ENCODE results near the gene DHRSX. TPM values are rescaled to one million over a fixed set of nuclear protein-coding genes. Genes with fewer than 3 reads are reported as not detected.

Gene DHRSX
- polyA plus RNA-seq, 1 donor from 2014 or later: 15.7 TPM

DNA sequence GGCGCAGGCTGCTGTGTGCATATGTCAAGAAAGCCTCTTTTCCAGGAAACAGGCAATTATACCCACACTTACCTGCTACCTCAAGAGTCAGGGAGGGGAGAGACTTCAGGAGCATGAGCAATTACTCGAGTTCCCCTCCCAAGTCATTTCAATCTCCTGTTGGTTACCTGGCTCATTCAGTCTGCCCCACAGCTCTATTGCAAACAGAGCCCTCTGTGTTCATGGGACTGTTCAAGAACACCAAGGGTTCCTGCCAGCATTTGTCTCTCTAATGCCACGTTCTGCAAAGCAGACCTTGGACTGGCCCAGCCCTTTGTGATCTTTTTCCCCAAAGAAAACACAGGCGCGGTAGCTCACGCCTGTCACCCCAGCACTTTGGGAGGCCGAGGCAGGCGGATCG lies 274.6 kb downstream of the DHRSX start:
- no peak overlapping the region for H3K4me3 ChIP-seq (ENCODE audit: low read length)
- H3K36me3 ChIP-seq (ENCODE audit: insufficient read depth, low read length): peaks cover 8% of the 10 kb centered on the region
- no peak overlapping the region for H2AFZ ChIP-seq (ENCODE audit: low read depth, low read length)
- no peaks in the 10 kb centered on the region for H3K79me2 ChIP-seq (replicated peaks; ENCODE audit: insufficient read depth, low read length)
- no peaks in the 10 kb centered on the region for H3K27me3 ChIP-seq (ENCODE audit: insufficient read depth, low read depth, low read length)
- no peaks in the 10 kb centered on the region for H4K20me1 ChIP-seq (ENCODE audit: insufficient read depth)
- no peak overlapping the region for H3K9ac ChIP-seq (ENCODE audit: low read length)
- H3F3A ChIP-seq (ENCODE audit: insufficient read depth, low read length, poor library complexity, severe bottlenecking): no peaks in the 10 kb centered on the region
- no peaks in the 10 kb centered on the region for H3K9me2 ChIP-seq (ENCODE audit: insufficient read depth, low read length)
- no peaks in the 10 kb centered on the region for H3K9me3 ChIP-seq (ENCODE audit: low read length)
- no peak for TF ChIP-seq SMC3 (conservative IDR thresholded peaks at IDR 0.05; ENCODE audit: poor library complexity)
- TF ChIP-seq EZH2 (IDR thresholded peaks at IDR 0.05; ENCODE audit: borderline replicate concordance, insufficient read depth, low read length, poor library complexity, severe bottlenecking): no peak
- H3K27ac ChIP-seq (ENCODE audit: low read length): no peak overlapping the region
- H3K4me2 ChIP-seq (ENCODE audit: low read length): no peak overlapping the region

DNA sequence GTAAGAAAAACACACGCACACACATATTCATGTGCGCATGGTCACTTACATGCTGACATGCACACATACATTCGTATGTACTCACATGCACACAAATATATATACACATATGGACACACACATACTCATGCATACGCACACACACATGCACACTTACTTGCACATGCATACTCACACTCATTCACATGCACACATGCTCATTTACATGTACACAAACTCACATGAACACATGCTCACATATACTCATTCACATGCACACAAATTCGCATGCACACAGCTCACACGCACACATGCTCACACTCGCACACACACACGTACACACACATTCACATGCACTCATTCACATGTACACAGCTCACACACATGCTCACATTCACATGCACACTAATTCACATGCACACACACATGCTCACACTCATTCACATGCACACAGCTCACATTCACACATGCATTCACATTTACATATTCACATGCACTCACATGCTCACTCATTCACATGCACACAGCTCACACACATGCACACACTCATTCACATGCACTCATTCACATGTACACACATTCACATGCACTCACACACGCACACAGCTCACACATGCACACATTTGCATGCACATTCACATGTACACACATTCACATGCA lies 276.1 kb downstream of the DHRSX start:
- peaks cover 12% of the 10 kb centered on the region for H3K36me3 ChIP-seq (ENCODE audit: insufficient read depth, low read length)
- H4K20me1 ChIP-seq (ENCODE audit: insufficient read depth): no peaks in the 10 kb centered on the region
- no peak overlapping the region for H3K27ac ChIP-seq (ENCODE audit: low read length)
- no peak for TF ChIP-seq MXI1 (conservative IDR thresholded peaks at IDR 0.05; ENCODE audit: poor library complexity, severe bottlenecking)
- TF ChIP-seq EZH2 (IDR thresholded peaks at IDR 0.05; ENCODE audit: borderline replicate concordance, insufficient read depth, low read length, poor library complexity, severe bottlenecking): no peak
- no peaks in the 10 kb centered on the region for H3F3A ChIP-seq (ENCODE audit: insufficient read depth, low read length, poor library complexity, severe bottlenecking)
- no peaks in the 10 kb centered on the region for H3K9me2 ChIP-seq (ENCODE audit: insufficient read depth, low read length)
- no peak overlapping the region for H3K9ac ChIP-seq (ENCODE audit: low read length)
- H3K4me2 ChIP-seq (ENCODE audit: low read length): no peak overlapping the region
- no peak overlapping the region for H3K4me3 ChIP-seq (ENCODE audit: low read length)
- no peaks in the 10 kb centered on the region for H3K27me3 ChIP-seq (ENCODE audit: insufficient read depth, low read depth, low read length)
- no peaks in the 10 kb centered on the region for H3K9me3 ChIP-seq (ENCODE audit: low read length)
- no peak overlapping the region for H2AFZ ChIP-seq (ENCODE audit: low read depth, low read length)
- H3K79me2 ChIP-seq (replicated peaks; ENCODE audit: insufficient read depth, low read length): no peaks in the 10 kb centered on the region

DNA sequence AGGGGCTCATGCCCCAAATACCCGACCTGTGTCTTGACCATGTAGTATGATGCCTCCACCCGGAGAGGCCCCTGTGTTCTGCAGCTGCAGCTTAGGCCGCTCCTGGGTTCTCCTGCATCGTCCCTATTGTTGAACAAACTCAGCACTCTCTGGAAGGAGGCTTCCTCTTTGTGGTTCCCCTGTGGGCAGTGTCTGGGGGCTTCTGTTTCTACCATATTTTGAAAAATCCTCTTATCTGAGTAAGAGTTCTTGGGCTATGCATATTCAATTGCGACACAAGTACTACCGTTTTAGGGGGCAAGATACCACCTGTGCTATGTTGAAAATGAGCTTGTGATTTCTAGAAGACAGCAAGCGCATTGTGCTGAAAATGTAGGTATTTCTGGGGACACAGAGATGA lies 276.6 kb downstream of the DHRSX start:
- H3K27ac ChIP-seq (ENCODE audit: low read length): no peak overlapping the region
- H3K9me3 ChIP-seq (ENCODE audit: low read length): peaks cover 5% of the 10 kb centered on the region
- no peak overlapping the region for H3K9ac ChIP-seq (ENCODE audit: low read length)
- TF ChIP-seq, protein P1, sequence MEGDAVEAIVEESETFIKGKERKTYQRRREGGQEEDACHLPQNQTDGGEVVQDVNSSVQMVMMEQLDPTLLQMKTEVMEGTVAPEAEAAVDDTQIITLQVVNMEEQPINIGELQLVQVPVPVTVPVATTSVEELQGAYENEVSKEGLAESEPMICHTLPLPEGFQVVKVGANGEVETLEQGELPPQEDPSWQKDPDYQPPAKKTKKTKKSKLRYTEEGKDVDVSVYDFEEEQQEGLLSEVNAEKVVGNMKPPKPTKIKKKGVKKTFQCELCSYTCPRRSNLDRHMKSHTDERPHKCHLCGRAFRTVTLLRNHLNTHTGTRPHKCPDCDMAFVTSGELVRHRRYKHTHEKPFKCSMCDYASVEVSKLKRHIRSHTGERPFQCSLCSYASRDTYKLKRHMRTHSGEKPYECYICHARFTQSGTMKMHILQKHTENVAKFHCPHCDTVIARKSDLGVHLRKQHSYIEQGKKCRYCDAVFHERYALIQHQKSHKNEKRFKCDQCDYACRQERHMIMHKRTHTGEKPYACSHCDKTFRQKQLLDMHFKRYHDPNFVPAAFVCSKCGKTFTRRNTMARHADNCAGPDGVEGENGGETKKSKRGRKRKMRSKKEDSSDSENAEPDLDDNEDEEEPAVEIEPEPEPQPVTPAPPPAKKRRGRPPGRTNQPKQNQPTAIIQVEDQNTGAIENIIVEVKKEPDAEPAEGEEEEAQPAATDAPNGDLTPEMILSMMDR (IDR thresholded peaks at IDR 0.05; ENCODE audit: poor library complexity, severe bottlenecking): no peak
- TF ChIP-seq TAF1 (IDR thresholded peaks at IDR 0.05; ENCODE audit: low read depth): no peak
- TF ChIP-seq, protein P2, sequence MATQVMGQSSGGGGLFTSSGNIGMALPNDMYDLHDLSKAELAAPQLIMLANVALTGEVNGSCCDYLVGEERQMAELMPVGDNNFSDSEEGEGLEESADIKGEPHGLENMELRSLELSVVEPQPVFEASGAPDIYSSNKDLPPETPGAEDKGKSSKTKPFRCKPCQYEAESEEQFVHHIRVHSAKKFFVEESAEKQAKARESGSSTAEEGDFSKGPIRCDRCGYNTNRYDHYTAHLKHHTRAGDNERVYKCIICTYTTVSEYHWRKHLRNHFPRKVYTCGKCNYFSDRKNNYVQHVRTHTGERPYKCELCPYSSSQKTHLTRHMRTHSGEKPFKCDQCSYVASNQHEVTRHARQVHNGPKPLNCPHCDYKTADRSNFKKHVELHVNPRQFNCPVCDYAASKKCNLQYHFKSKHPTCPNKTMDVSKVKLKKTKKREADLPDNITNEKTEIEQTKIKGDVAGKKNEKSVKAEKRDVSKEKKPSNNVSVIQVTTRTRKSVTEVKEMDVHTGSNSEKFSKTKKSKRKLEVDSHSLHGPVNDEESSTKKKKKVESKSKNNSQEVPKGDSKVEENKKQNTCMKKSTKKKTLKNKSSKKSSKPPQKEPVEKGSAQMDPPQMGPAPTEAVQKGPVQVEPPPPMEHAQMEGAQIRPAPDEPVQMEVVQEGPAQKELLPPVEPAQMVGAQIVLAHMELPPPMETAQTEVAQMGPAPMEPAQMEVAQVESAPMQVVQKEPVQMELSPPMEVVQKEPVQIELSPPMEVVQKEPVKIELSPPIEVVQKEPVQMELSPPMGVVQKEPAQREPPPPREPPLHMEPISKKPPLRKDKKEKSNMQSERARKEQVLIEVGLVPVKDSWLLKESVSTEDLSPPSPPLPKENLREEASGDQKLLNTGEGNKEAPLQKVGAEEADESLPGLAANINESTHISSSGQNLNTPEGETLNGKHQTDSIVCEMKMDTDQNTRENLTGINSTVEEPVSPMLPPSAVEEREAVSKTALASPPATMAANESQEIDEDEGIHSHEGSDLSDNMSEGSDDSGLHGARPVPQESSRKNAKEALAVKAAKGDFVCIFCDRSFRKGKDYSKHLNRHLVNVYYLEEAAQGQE (IDR thresholded peaks at IDR 0.05; ENCODE audit: borderline replicate concordance): no peak
- TF ChIP-seq EP300 (conservative IDR thresholded peaks at IDR 0.05; ENCODE audit: poor library complexity, severe bottlenecking): no peak
- no peak for TF ChIP-seq SMC3 (conservative IDR thresholded peaks at IDR 0.05; ENCODE audit: poor library complexity)
- no peak for TF ChIP-seq RAD21 (conservative IDR thresholded peaks at IDR 0.05)
- TF ChIP-seq EZH2 (IDR thresholded peaks at IDR 0.05; ENCODE audit: borderline replicate concordance, insufficient read depth, low read length, poor library complexity, severe bottlenecking): no peak
- TF ChIP-seq POLR2AphosphoS5 (IDR thresholded peaks at IDR 0.05): no peak
- no peak for TF ChIP-seq MXI1 (conservative IDR thresholded peaks at IDR 0.05; ENCODE audit: poor library complexity, severe bottlenecking)
- H3K4me3 ChIP-seq (ENCODE audit: low read length): no peak overlapping the region
- H3K9me2 ChIP-seq (ENCODE audit: insufficient read depth, low read length): no peaks in the 10 kb centered on the region
- H3F3A ChIP-seq (ENCODE audit: insufficient read depth, low read length, poor library complexity, severe bottlenecking): no peaks in the 10 kb centered on the region
- H3K79me2 ChIP-seq (replicated peaks; ENCODE audit: insufficient read depth, low read length): no peaks in the 10 kb centered on the region
- H4K20me1 ChIP-seq (ENCODE audit: insufficient read depth): no peaks in the 10 kb centered on the region
- no peak overlapping the region for H2AFZ ChIP-seq (ENCODE audit: low read depth, low read length)
- H3K27me3 ChIP-seq (ENCODE audit: insufficient read depth, low read depth, low read length): no peaks in the 10 kb centered on the region
- no peak overlapping the region for H3K4me2 ChIP-seq (ENCODE audit: low read length)
- H3K36me3 ChIP-seq (ENCODE audit: insufficient read depth, low read length): peaks cover 14% of the 10 kb centered on the region

All from neural cell (in vitro differentiated cells).